SK-N-SH (cell line): ENCODE measurements around the gene KRTAP22-1. TPM values are rescaled to one million over a fixed set of nuclear protein-coding genes. Genes with fewer than 3 reads are reported as not detected.

Experiments used
- CTCF ChIA-PET: fragments of 300-600, 350-600 bp; formaldehyde crosslinking; extraction: SDS; loops from one replicate; lab custom pipeline; 2021; lab: Yijun Ruan, JAX
- POLR2A ChIA-PET: fragments of 350-600 bp; sonication (Branson Sonifier 250); formaldehyde crosslinking; extraction: SDS; loops from one replicate; lab custom pipeline; 2020; ENCODE audit warnings: antibody characterized with exemption, inconsistent platforms; lab: Yijun Ruan, JAX
- DNase-seq: peaks from one replicate; pipeline ENCODE4 v3.0.0; 2012
- H2AFZ ChIP-seq: fragments of 200-600 bp; sonication (generic); 2 replicates; pipeline ENCODE4 v1.8.1; 2016; ENCODE audit warnings: antibody characterized with exemption, mild to moderate bottlenecking, low read depth
- H3F3A ChIP-seq: fragments of 200-600 bp; sonication (generic); replicated peaks from 2 replicates; pipeline ENCODE3; 2016; ENCODE audit warnings: antibody characterized with exemption, mild to moderate bottlenecking; ENCODE audit not compliant: insufficient read depth
- H3K27ac ChIP-seq, 2 experiments: fragments of 200-500 bp in 1 of 2; fragments of 200-600 bp in 1 of 2; sonication (Bioruptor generic) in 1 of 2; sonication (generic), shearing (Covaris generic) in 1 of 2; 2 replicates each; pipeline versions ENCODE4 v1.5.1 to v1.6.1; 2014 to 2016; ENCODE audit warnings: low read depth in 2 of 2, inconsistent platforms in 1 of 2, low read length in 1 of 2, mild to moderate bottlenecking in 1 of 2, mixed read lengths in 1 of 2
- H3K27me3 ChIP-seq: fragments of 200-600 bp; sonication (generic), shearing (Covaris generic); 2 replicates; pipeline ENCODE4 v1.6.1; 2016; ENCODE audit warnings: mixed run types; ENCODE audit not compliant: insufficient read depth
- H3K36me3 ChIP-seq, 2 experiments: fragments of 200-500 bp in 1 of 2; fragments of 200-600 bp in 1 of 2; sonication (Bioruptor generic) in 1 of 2; sonication (generic) in 1 of 2; replicated peaks in 1 of 2; 2 replicates each; pipeline versions ENCODE3 to v1.5.1; 2014 to 2016; ENCODE audit warnings: low read length in 1 of 2, mild to moderate bottlenecking in 1 of 2; ENCODE audit not compliant: insufficient read depth in 2 of 2, control insufficient read depth in 1 of 2
- H3K4me1 ChIP-seq, 2 experiments: fragments of 200-500 bp in 1 of 2; fragments of 200-600 bp in 1 of 2; sonication (Bioruptor generic) in 1 of 2; sonication (generic), shearing (Covaris generic) in 1 of 2; 2 replicates each; pipeline versions ENCODE4 v1.5.1 to v1.6.1; 2014 to 2016; ENCODE audit warnings: low read depth in 1 of 2, low read length in 1 of 2, mixed run types in 1 of 2; ENCODE audit not compliant: insufficient read depth in 2 of 2, control insufficient read depth in 1 of 2
- H3K4me2 ChIP-seq: fragments of 200-600 bp; sonication (generic), shearing (Covaris generic); 2 replicates; pipeline ENCODE4 v1.6.1; 2017; ENCODE audit warnings: mixed run types
- H3K4me3 ChIP-seq, 2 experiments: fragments of 200-500 bp in 1 of 2; fragments of 200-600 bp in 1 of 2; sonication (Bioruptor generic) in 1 of 2; sonication (generic), shearing (Covaris generic) in 1 of 2; 2 replicates each; pipeline versions ENCODE4 v1.5.1 to v1.8.1; 2014 to 2016; ENCODE audit warnings: low read depth in 2 of 2, inconsistent platforms in 1 of 2, low read length in 1 of 2, mild to moderate bottlenecking in 1 of 2, mixed read lengths in 1 of 2, moderate library complexity in 1 of 2
- H3K79me2 ChIP-seq: fragments of 200-600 bp; sonication (generic); 2 replicates; pipeline ENCODE4 v1.8.1; 2017; ENCODE audit warnings: mild to moderate bottlenecking; ENCODE audit not compliant: insufficient read depth
- H3K9ac ChIP-seq: fragments of 200-600 bp; sonication (generic); 2 replicates; pipeline ENCODE4 v1.6.1; 2017; ENCODE audit warnings: mixed run types
- H3K9me2 ChIP-seq: fragments of 200-600 bp; sonication (generic); 2 replicates; pipeline ENCODE4 v1.6.1; 2017; ENCODE audit warnings: mixed run types
- H3K9me3 ChIP-seq: fragments of 200-600 bp; sonication (generic); 2 replicates; pipeline ENCODE4 v1.6.1; 2017; ENCODE audit warnings: mixed run types, mild to moderate bottlenecking, moderate library complexity
- H4K20me1 ChIP-seq: fragments of 200-600 bp; sonication (generic); 2 replicates; pipeline ENCODE4 v1.6.1; 2017; ENCODE audit warnings: mild to moderate bottlenecking, mixed run types; ENCODE audit not compliant: insufficient read depth
- CHD2 ChIP-seq: fragments of 150-350 bp; IDR thresholded peaks from 2 replicates; pipeline ENCODE4 v1.6.1; 2018; ENCODE audit warnings: low read length; ENCODE audit not compliant: partially characterized antibody
- ELF1 ChIP-seq: IDR thresholded peaks from 2 replicates; pipeline ENCODE4 v1.4.0; 2012
- FOXJ3 ChIP-seq: sonication (generic); formaldehyde crosslinking; IDR thresholded peaks from 2 replicates; pipeline ENCODE4 v1.5.1; 2020; ENCODE audit warnings: mild to moderate bottlenecking, missing genetic modification reagents
- FOXM1 ChIP-seq: IDR thresholded peaks from 2 replicates; pipeline ENCODE4 v1.4.0; 2012; ENCODE audit warnings: low read depth, mild to moderate bottlenecking
- MEF2A ChIP-seq: IDR thresholded peaks from 2 replicates; pipeline ENCODE4 v1.4.0; 2012; ENCODE audit warnings: low read depth, borderline replicate concordance
- NRF1 ChIP-seq: IDR thresholded peaks from 2 replicates; pipeline ENCODE4 v1.6.1; 2012; ENCODE audit warnings: low read depth, mild to moderate bottlenecking, low read length
- RCOR1 ChIP-seq: fragments of 150-350 bp; IDR thresholded peaks from 2 replicates; pipeline ENCODE4 v1.6.1; 2017; ENCODE audit warnings: antibody characterized with exemption, low read length
- RFX5 ChIP-seq: IDR thresholded peaks from 2 replicates; pipeline ENCODE4 v1.6.1; 2012; ENCODE audit warnings: mild to moderate bottlenecking, improper control_type of control experiment, low read length
- RXRA ChIP-seq: IDR thresholded peaks from 2 replicates; pipeline ENCODE4 v1.4.0; 2012; ENCODE audit warnings: low read depth, mild to moderate bottlenecking, borderline replicate concordance
- SIN3A ChIP-seq: IDR thresholded peaks from 2 replicates; pipeline ENCODE4 v1.6.1; 2012; ENCODE audit warnings: low read depth, mild to moderate bottlenecking, low read length, moderate library complexity, borderline replicate concordance
- TAF1 ChIP-seq: IDR thresholded peaks from 2 replicates; pipeline ENCODE4 v1.6.1; 2012; ENCODE audit warnings: low read depth, mild to moderate bottlenecking, low read length, moderate library complexity, borderline replicate concordance
- YY1 ChIP-seq: IDR thresholded peaks from 2 replicates; pipeline ENCODE4 v1.4.0; 2012; ENCODE audit warnings: low read depth, mild to moderate bottlenecking
- WGBS: methylation state at CpG from one replicate; pipeline ENCODE4 v1.1.6; 2017; ENCODE audit warnings: low lambda C conversion rate; 5-methylcytosine and 5-hydroxymethylcytosine counted together
- polyA plus RNA-seq, 3 experiments: library from polyadenylated mRNA; depleted of rRNA; stranded (reverse); fragments of >200 nt; gene quantifications; 2 replicates each; pipeline ENCODE4 v1.2.3, GENCODE V29; 2012
- TF ChIP-seq, protein P1 (sequence below): fragments of 150-350 bp; IDR thresholded peaks from 2 replicates; pipeline ENCODE4 v1.6.1; 2016; ENCODE audit warnings: mild to moderate bottlenecking, low read depth, low read length
- TF ChIP-seq, protein P2 (sequence below): IDR thresholded peaks from 2 replicates; pipeline ENCODE4 v1.4.0; 2012; ENCODE audit warnings: low read depth
- TF ChIP-seq, protein P3 (sequence below): fragments of 150-350 bp; IDR thresholded peaks from 2 replicates; pipeline ENCODE4 v1.6.1; 2017; ENCODE audit warnings: antibody characterized with exemption, low read length, low read depth, borderline replicate concordance
- TF ChIP-seq, protein P4 (sequence below): IDR thresholded peaks from 2 replicates; pipeline ENCODE4 v1.4.0; 2012; ENCODE audit warnings: low read depth, borderline replicate concordance

KRTAP22-1 gene
- polyA plus RNA-seq, 1 of the 3 experiments (the other 2 are of a cell fraction), result not detected

DNA sequence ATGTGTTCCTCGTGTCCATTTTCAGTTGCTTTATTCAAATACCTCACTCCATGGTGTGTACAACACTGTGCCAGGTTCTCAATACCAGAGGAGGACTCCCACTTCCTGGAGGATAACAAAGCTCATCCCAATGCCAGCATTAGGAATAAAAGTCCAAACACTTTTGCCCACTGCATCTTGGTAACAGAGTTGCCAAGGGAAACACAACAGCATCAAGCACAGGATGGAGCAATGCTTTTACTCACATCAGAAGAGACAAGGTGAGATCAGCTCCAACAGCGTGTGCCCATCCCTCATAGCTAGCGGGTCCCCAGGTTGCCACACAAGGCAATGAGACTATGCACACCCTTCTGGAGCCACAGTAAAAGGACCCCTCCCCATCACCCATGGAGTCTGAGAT is 22.5 kb downstream of the KRTAP22-1 start:
- Histone ChIP-seq H2AFZ (no peak overlapping the region), H3K9me2 (no peaks in the 10 kb centered on the region), H3K9ac (no peak overlapping the region), H3K79me2 (no peaks in the 10 kb centered on the region), H3F3A (no peaks in the 10 kb centered on the region), H3K36me3 (no peaks in the 10 kb centered on the region)
- no peak for DNase-seq
- 0% methylated on average over 1 of the region's 3 CpGs for WGBS
- TF ChIP-seq, protein P1, sequence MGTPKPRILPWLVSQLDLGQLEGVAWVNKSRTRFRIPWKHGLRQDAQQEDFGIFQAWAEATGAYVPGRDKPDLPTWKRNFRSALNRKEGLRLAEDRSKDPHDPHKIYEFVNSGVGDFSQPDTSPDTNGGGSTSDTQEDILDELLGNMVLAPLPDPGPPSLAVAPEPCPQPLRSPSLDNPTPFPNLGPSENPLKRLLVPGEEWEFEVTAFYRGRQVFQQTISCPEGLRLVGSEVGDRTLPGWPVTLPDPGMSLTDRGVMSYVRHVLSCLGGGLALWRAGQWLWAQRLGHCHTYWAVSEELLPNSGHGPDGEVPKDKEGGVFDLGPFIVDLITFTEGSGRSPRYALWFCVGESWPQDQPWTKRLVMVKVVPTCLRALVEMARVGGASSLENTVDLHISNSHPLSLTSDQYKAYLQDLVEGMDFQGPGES, result no peak
- TF ChIP-seq FOXM1 (no peak), MEF2A (no peak), RFX5 (no peak), FOXJ3 (CRISPR knock-in tag) (no peak), SIN3A (no peak), TAF1 (no peak), YY1 (no peak), ELF1 (no peak), RCOR1 (no peak), NRF1 (no peak), RXRA (no peak), CHD2 (no peak)
- TF ChIP-seq, protein P2, sequence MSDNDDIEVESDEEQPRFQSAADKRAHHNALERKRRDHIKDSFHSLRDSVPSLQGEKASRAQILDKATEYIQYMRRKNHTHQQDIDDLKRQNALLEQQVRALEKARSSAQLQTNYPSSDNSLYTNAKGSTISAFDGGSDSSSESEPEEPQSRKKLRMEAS, result no peak
- TF ChIP-seq, protein P3, sequence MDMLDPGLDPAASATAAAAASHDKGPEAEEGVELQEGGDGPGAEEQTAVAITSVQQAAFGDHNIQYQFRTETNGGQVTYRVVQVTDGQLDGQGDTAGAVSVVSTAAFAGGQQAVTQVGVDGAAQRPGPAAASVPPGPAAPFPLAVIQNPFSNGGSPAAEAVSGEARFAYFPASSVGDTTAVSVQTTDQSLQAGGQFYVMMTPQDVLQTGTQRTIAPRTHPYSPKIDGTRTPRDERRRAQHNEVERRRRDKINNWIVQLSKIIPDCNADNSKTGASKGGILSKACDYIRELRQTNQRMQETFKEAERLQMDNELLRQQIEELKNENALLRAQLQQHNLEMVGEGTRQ, result no peak
- TF ChIP-seq, protein P4, sequence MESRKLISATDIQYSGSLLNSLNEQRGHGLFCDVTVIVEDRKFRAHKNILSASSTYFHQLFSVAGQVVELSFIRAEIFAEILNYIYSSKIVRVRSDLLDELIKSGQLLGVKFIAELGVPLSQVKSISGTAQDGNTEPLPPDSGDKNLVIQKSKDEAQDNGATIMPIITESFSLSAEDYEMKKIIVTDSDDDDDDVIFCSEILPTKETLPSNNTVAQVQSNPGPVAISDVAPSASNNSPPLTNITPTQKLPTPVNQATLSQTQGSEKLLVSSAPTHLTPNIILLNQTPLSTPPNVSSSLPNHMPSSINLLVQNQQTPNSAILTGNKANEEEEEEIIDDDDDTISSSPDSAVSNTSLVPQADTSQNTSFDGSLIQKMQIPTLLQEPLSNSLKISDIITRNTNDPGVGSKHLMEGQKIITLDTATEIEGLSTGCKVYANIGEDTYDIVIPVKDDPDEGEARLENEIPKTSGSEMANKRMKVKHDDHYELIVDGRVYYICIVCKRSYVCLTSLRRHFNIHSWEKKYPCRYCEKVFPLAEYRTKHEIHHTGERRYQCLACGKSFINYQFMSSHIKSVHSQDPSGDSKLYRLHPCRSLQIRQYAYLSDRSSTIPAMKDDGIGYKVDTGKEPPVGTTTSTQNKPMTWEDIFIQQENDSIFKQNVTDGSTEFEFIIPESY, result no peak
- TF ChIP-seq, all 33 proteins: peak for 0
- Histone ChIP-seq H3K9me3 (no peaks in the 10 kb centered on the region), H3K27ac (no peak overlapping the region), H4K20me1 (no peaks in the 10 kb centered on the region), H3K27me3 (no peaks in the 10 kb centered on the region), H3K4me2 (no peak overlapping the region; the same call in 1 of the 2 replicates), H3K4me1 (no peaks in the 10 kb centered on the region), H3K4me3 (no peak overlapping the region)
- CTCF ChIA-PET, result no interaction called here
- POLR2A ChIA-PET, result no interaction called here
